Caco-2 (cell line): ENCODE results near the gene FCN3. TPM values are rescaled to one million over a fixed set of nuclear protein-coding genes. Genes with fewer than 3 reads are reported as not detected.

Experiments
- BruUV-seq: library from RNA; stranded (reverse); fragments of 400-500 nt; replicated peaks from 2 replicates; lab custom pipeline; 2021; lab: Mats Ljungman, UMichigan
- CTCF ChIA-PET: fragments of 300-600 bp; sonication (Branson Sonifier 250); formaldehyde crosslinking; loops from one replicate; lab custom pipeline; 2022; ENCODE audit warnings: antibody characterized with exemption; lab: Charles Lee
- POLR2A ChIA-PET: fragments of 300-600 bp; sonication (Branson Sonifier 250); formaldehyde crosslinking; loops from one replicate; lab custom pipeline; 2022; ENCODE audit warnings: antibody characterized with exemption; lab: Charles Lee
- DNase-seq, 2 experiments: peaks; one replicate each; pipeline versions ENCODE4 v3.0.0 to v3.0.0-alpha.2; 2020 to 2022
- H3K27me3 ChIP-seq: replicated peaks from 2 replicates; pipeline ENCODE4 v1.6.0; 2011; ENCODE audit warnings: low read length; ENCODE audit not compliant: control insufficient read depth, insufficient read depth
- H3K36me3 ChIP-seq: 2 replicates; pipeline ENCODE4 v1.5.1; 2011; ENCODE audit warnings: low read length; ENCODE audit not compliant: control insufficient read depth, insufficient read depth
- H3K4me1 ChIP-seq: fragments of 250-450 bp; sonication (Bioruptor Pico); 2 replicates; pipeline ENCODE4 v1.5.1; 2020; ENCODE audit warnings: mild to moderate bottlenecking
- H3K4me3 ChIP-seq: 2 replicates; pipeline ENCODE4 v1.5.1; 2011; ENCODE audit warnings: low read depth, mild to moderate bottlenecking, control low read depth, low read length
- H3K9me3 ChIP-seq: fragments of 250-450 bp; sonication (Bioruptor Pico); 2 replicates; pipeline ENCODE4 v1.5.1; 2020; ENCODE audit warnings: mild to moderate bottlenecking, moderate library complexity
- H3K27ac Mint-ChIP-seq: one replicate; pipeline ENCODE4 v1.8.0; 2022; ENCODE audit warnings: mixed read lengths; ENCODE audit not compliant: unreplicated experiment
- H3K27me3 Mint-ChIP-seq: one replicate; pipeline ENCODE4 v1.8.0; 2022; ENCODE audit warnings: mixed read lengths; ENCODE audit not compliant: insufficient read depth, unreplicated experiment
- H3K36me3 Mint-ChIP-seq: one replicate; pipeline ENCODE4 v1.8.0; 2022; ENCODE audit warnings: mild to moderate bottlenecking, mixed read lengths; ENCODE audit not compliant: insufficient read depth, unreplicated experiment
- H3K4me1 Mint-ChIP-seq: one replicate; pipeline ENCODE4 v1.8.0; 2022; ENCODE audit warnings: low read depth, mixed read lengths; ENCODE audit not compliant: unreplicated experiment
- H3K4me3 Mint-ChIP-seq: one replicate; pipeline ENCODE4 v1.8.0; 2022; ENCODE audit warnings: mild to moderate bottlenecking, moderate library complexity, mixed read lengths; ENCODE audit not compliant: unreplicated experiment
- H3K9me3 Mint-ChIP-seq: one replicate; pipeline ENCODE4 v1.8.0; 2022; ENCODE audit warnings: mixed read lengths; ENCODE audit not compliant: unreplicated experiment
- CTCF ChIP-seq, 2 experiments: fragments of 200-600 bp in 1 of 2; IDR thresholded peaks; 1 replicate in 1 of 2; 2 replicates in 1 of 2; pipeline versions ENCODE4 v1.5.1 to v1.8.0; 2011 to 2022; ENCODE audit warnings: antibody characterized with exemption in 1 of 2, control low read depth in 1 of 2, inconsistent platforms in 1 of 2, low read depth in 1 of 2, low read length in 1 of 2, mild to moderate bottlenecking in 1 of 2, moderate library complexity in 1 of 2; ENCODE audit not compliant: insufficient read depth in 1 of 2, severe bottlenecking in 1 of 2, unreplicated experiment in 1 of 2
- intact Hi-C: fragments of 100-400 bp; cut with micrococcal nuclease; formaldehyde crosslinking; loops from one replicate; pipeline ENCODE4 v1.10.0; 2022; ENCODE audit not compliant: unreplicated experiment
- total RNA-seq: library from RNA; stranded (reverse); gene quantifications from 2 replicates; pipeline ENCODE4 v1.2.3, GENCODE V29; 2022

Gene FCN3
- total RNA-seq, 1 experiment from 2014 or later: not detected

DNA sequence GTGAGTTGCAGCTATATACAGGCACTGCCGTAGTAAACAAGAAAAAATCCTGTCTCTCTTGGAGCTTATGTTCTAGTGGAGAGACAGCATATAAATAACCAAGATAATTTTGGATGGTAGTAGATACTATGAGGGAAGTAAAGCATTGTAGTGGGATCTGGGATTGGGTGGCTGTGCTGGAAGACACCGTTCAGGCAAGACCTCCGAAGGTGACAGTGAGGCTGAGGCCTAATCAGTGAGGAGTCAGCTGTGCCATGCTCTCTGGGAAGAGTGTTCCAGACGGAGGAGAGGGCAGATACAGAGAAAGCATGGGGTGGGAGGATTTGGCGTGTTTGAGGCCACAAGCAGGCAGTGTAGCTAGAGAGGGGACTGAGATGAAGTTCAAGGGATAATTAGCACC lies 46.7 kb downstream of the FCN3 start:
- Histone ChIP-seq H3K9me3 (no peaks in the 10 kb centered on the region), H3K36me3 (no peaks in the 10 kb centered on the region; the same call in 1 of the 2 replicates), H3K4me1 (no peaks in the 10 kb centered on the region), H3K27me3 (no peaks in the 10 kb centered on the region), H3K4me3 (no peak overlapping the region)
- Mint-ChIP-seq H3K27ac (no peak overlapping the region), H3K4me3 (no peak overlapping the region), H3K4me1 (no peaks in the 10 kb centered on the region), H3K9me3 (no peaks in the 10 kb centered on the region), H3K27me3 (no peaks in the 10 kb centered on the region), H3K36me3 (peaks cover 26% of the 10 kb centered on the region)
- CTCF ChIA-PET: no interaction called here
- no TSS peak for BruUV-seq
- DNase-seq: no peak
- intact Hi-C loops: no loop called here
- POLR2A ChIA-PET: no interaction called here
- no peak for TF ChIP-seq CTCF (IDR thresholded peaks at IDR 0.05; ENCODE audit: insufficient read depth in 1 of 2, low read depth in 1 of 2, low read length in 1 of 2, severe bottlenecking in 1 of 2, unreplicated experiment in 1 of 2)

- H3K27ac Mint-ChIP-seq: no peak overlapping the region
- ChIA-PET POLR2A (no interaction called here), CTCF (no interaction called here)
Measured at GRCh38 chr1:27325286-27325685, 49.3 kb downstream of the FCN3 start.

DNA sequence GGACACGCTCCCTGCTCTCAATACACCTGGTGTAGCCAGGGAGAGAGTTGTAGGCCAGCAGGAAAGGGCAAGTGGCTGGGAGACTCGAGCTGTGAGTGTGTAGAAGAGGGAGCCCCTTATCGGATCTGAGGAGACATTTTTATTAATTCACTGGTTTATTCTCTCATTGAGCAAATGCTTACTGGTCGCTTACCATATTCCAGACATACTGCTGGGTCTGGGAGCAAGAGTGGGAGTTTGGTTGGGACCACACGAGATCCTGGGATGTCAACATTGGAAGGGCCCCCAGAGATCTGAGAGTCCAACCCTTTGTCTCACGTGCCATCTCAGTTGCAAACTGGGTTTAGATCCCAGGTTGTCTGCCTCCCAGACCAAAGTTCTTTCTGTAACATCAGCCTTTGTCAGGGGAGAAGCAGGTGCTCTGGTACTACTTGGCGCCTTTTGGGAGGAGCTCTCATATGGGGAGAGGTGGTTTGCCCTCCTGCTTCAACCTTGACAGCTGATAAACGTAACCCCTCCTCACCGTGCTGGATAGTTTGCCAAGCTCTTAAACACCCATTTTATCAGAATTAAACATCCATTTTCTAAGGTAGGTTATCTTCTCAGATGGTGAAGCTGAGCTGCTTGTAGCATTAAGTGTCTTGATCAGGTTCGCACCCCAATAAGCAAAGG lies 51.9 kb downstream of the FCN3 start:
- peak in 1 of 2 experiments; percentile 11 for DNase-seq
- Histone ChIP-seq H3K4me1 (no peaks in the 10 kb centered on the region), H3K36me3 (no peaks in the 10 kb centered on the region), H3K4me3 (peak overlapping the region; percentile 65), H3K27me3 (no peaks in the 10 kb centered on the region), H3K9me3 (no peaks in the 10 kb centered on the region)
- ChIA-PET CTCF (interaction anchor here (0.8 to 1.1 kb wide), 2 partner anchors 23 to 73 kb away, joined by 3 to 4 read pairs; no protein-coding TSS in a partner anchor), POLR2A (interaction anchor here (0.5 to 1.0 kb wide), 5 partner anchors 43 to 157 kb away, joined by 3 to 7 read pairs (median 4); no protein-coding TSS in a partner anchor)
- H3K4me1 Mint-ChIP-seq: no peaks in the 10 kb centered on the region
- H3K4me3 Mint-ChIP-seq: peak overlapping the region; percentile 87
- no peaks in the 10 kb centered on the region for H3K27me3 Mint-ChIP-seq
- no peak for TF ChIP-seq CTCF (IDR thresholded peaks at IDR 0.05; ENCODE audit: insufficient read depth in 1 of 2, low read depth in 1 of 2, low read length in 1 of 2, severe bottlenecking in 1 of 2, unreplicated experiment in 1 of 2)
- H3K9me3 Mint-ChIP-seq: no peaks in the 10 kb centered on the region
- intact Hi-C loops: no loop called here
- no peaks in the 10 kb centered on the region for H3K36me3 Mint-ChIP-seq
- BruUV-seq: TSS peak; percentile 43
- peak overlapping the region; percentile 87 for H3K27ac Mint-ChIP-seq

More at GRCh38 chr1:27325286-27325685, 49.3 kb downstream of the FCN3 start:
- Mint-ChIP-seq H3K4me1 (no peaks in the 10 kb centered on the region), H3K36me3 (peaks cover 11% of the 10 kb centered on the region), H3K9me3 (no peaks in the 10 kb centered on the region), H3K27me3 (no peaks in the 10 kb centered on the region), H3K4me3 (no peak overlapping the region)
- no peak for TF ChIP-seq CTCF (IDR thresholded peaks at IDR 0.05; ENCODE audit: insufficient read depth in 1 of 2, low read depth in 1 of 2, low read length in 1 of 2, severe bottlenecking in 1 of 2, unreplicated experiment in 1 of 2)
- BruUV-seq: no TSS peak
- peak in 1 of 2 experiments; percentile 7 for DNase-seq
- Histone ChIP-seq H3K9me3 (no peaks in the 10 kb centered on the region), H3K4me3 (no peak overlapping the region), H3K27me3 (no peaks in the 10 kb centered on the region), H3K4me1 (no peaks in the 10 kb centered on the region), H3K36me3 (no peaks in the 10 kb centered on the region; the same call in 1 of the 2 replicates)
- intact Hi-C loops: no loop called here
